Hepatocyte (in vitro differentiated cells): ENCODE measurements around the gene MMS19. TPM values are rescaled to one million over a fixed set of nuclear protein-coding genes. Genes with fewer than 3 reads are reported as not detected.

Experiments
- DNase-seq: peaks from one replicate; pipeline ENCODE4 v3.0.0-alpha.2; 2016; ENCODE audit warnings: low spot score
- H2AFZ ChIP-seq: fragments of 200-600 bp; sonication (generic); 2 replicates; pipeline ENCODE4 v1.6.0; 2016; ENCODE audit warnings: antibody characterized with exemption, mild to moderate bottlenecking
- H3K27ac ChIP-seq: fragments of 200-600 bp; sonication (generic); 2 replicates; pipeline ENCODE4 v1.5.1; 2016; ENCODE audit warnings: mild to moderate bottlenecking
- H3K27me3 ChIP-seq: fragments of 200-600 bp; sonication (generic); 2 replicates; pipeline ENCODE4 v1.6.1; 2016
- H3K36me3 ChIP-seq: fragments of 200-600 bp; sonication (generic); replicated peaks from 2 replicates; pipeline ENCODE4 v1.5.1; 2016; ENCODE audit warnings: low read depth; ENCODE audit not compliant: insufficient read depth
- H3K4me1 ChIP-seq: fragments of 200-600 bp; sonication (generic); 2 replicates; pipeline ENCODE4 v1.5.1; 2016; ENCODE audit warnings: mild to moderate bottlenecking, moderate library complexity; ENCODE audit not compliant: insufficient read depth
- H3K4me2 ChIP-seq: fragments of 200-600 bp; sonication (generic); 2 replicates; pipeline ENCODE4 v1.6.0; 2016
- H3K4me3 ChIP-seq: fragments of 200-600 bp; sonication (generic); 2 replicates; pipeline ENCODE4 v1.5.1; 2016; ENCODE audit warnings: mild to moderate bottlenecking
- H3K79me2 ChIP-seq: fragments of 200-600 bp; sonication (generic); 2 replicates; pipeline ENCODE4 v1.6.0; 2017; ENCODE audit warnings: mild to moderate bottlenecking
- H3K9me2 ChIP-seq: fragments of 200-600 bp; sonication (generic); replicated peaks from 2 replicates; pipeline ENCODE4 v1.6.0; 2017; ENCODE audit warnings: mild to moderate bottlenecking; ENCODE audit not compliant: insufficient read depth
- H3K9me3 ChIP-seq: fragments of 200-600 bp; sonication (generic); 2 replicates; pipeline ENCODE4 v1.5.1; 2016; ENCODE audit warnings: low read depth, mild to moderate bottlenecking
- H4K20me1 ChIP-seq: fragments of 200-600 bp; sonication (generic); 2 replicates; pipeline ENCODE4 v1.6.0; 2016; ENCODE audit warnings: mild to moderate bottlenecking; ENCODE audit not compliant: insufficient read depth, poor library complexity, severe bottlenecking
- EZH2 ChIP-seq: fragments of 200-600 bp; sonication (generic); IDR thresholded peaks from 2 replicates; pipeline ENCODE4 v1.6.1; 2016; ENCODE audit warnings: antibody characterized with exemption, mild to moderate bottlenecking, borderline replicate concordance
- EZH2phosphoT487 ChIP-seq: fragments of 200-600 bp; sonication (generic); IDR thresholded peaks from one replicate; pipeline ENCODE4 v1.6.1; 2018; ENCODE audit warnings: antibody characterized with exemption, mild to moderate bottlenecking, low read depth, moderate library complexity; ENCODE audit not compliant: unreplicated experiment, severe bottlenecking
- WGBS: methylation state at CpG from one replicate; pipeline ENCODE4 v1.1.6; 2016; ENCODE audit warnings: low lambda C conversion rate; ENCODE audit errors: missing lambda C conversion rate; 5-methylcytosine and 5-hydroxymethylcytosine counted together
- polyA plus RNA-seq: library from polyadenylated mRNA; unstranded; fragments of >200 nt; fragmentation: Nextera tagmentation; extraction: Ambion mirVana; gene quantifications from 2 replicates; pipeline ENCODE4 v1.2.1, GENCODE V29; 2016
- total RNA-seq: library from RNA; depleted of rRNA; stranded (reverse); fragments of >200 nt; gene quantifications from 2 replicates; pipeline ENCODE4 v1.2.3, GENCODE V29; 2014
- TF ChIP-seq, protein P1 (sequence below): fragments of 200-600 bp; sonication (generic); IDR thresholded peaks from 2 replicates; pipeline ENCODE4 v1.5.1; 2016; ENCODE audit warnings: antibody characterized with exemption, mild to moderate bottlenecking; ENCODE audit not compliant: poor library complexity

The MMS19 gene, protein sequence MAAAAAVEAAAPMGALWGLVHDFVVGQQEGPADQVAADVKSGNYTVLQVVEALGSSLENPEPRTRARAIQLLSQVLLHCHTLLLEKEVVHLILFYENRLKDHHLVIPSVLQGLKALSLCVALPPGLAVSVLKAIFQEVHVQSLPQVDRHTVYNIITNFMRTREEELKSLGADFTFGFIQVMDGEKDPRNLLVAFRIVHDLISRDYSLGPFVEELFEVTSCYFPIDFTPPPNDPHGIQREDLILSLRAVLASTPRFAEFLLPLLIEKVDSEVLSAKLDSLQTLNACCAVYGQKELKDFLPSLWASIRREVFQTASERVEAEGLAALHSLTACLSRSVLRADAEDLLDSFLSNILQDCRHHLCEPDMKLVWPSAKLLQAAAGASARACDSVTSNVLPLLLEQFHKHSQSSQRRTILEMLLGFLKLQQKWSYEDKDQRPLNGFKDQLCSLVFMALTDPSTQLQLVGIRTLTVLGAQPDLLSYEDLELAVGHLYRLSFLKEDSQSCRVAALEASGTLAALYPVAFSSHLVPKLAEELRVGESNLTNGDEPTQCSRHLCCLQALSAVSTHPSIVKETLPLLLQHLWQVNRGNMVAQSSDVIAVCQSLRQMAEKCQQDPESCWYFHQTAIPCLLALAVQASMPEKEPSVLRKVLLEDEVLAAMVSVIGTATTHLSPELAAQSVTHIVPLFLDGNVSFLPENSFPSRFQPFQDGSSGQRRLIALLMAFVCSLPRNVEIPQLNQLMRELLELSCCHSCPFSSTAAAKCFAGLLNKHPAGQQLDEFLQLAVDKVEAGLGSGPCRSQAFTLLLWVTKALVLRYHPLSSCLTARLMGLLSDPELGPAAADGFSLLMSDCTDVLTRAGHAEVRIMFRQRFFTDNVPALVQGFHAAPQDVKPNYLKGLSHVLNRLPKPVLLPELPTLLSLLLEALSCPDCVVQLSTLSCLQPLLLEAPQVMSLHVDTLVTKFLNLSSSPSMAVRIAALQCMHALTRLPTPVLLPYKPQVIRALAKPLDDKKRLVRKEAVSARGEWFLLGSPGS
- total RNA-seq = 68.6 and 73.6 TPM in 2 replicates
- 58.4 and 59.8 TPM in 2 replicates for polyA plus RNA-seq

DNA sequence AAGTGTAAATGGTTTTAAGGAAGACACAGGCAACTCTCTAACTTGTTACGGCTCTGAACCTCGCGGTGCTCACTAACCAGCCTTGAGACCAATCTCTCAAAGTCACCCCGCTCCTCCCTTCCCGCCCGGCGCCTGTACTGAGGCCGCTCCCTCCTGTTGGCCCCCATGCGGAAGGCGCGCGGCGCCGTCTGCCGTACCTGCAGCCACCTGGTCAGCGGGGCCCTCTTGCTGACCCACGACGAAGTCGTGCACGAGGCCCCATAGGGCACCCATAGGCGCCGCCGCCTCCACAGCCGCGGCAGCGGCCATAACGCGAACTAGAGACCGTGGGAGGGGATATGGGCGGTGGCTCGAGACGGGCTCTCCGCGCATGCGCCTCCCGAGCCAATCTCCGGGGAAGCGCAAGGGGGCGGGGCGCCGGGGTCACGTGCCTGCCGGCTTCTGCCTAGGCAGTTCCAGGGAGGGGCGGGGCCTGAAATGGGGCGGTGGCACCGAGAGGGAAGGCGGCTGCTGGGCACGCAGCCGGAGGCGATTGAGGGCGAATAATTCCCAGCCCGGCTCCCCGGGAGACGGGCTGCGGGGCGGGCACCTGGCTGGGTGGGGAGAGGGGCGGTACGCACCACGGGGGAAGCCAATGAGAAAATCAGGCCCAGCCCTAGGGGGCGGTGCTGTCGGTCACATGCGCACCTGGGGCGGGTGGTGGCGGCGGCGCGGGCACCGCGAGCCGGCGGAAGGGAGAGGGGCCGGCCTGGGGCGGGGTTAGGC lies at the start of gene MMS19:
Gene MMS19, minus strand, starts transcription at position 347 of the 765 bp plus-strand sequence. Its CDS starts 38 bp downstream, at position 309.
- Histone ChIP-seq H2AFZ (peak within 1 kb of the TSS; percentile 83), H3K4me1 (peaks cover 28% of the 10 kb centered on the region), H3K9me3 (no peaks in the 10 kb centered on the region), H3K79me2 (peaks cover 74% of the 10 kb centered on the region), H3K36me3 (no peaks in the 10 kb centered on the region), H3K27ac (peak within 1 kb of the TSS; percentile 92), H3K4me2 (peak within 1 kb of the TSS; percentile 90), H3K4me3 (peak within 1 kb of the TSS; percentile 76), H3K9me2 (no peaks in the 10 kb centered on the region), H3K27me3 (no peaks in the 10 kb centered on the region), H4K20me1 (peaks cover 39% of the 10 kb centered on the region)
- DNase-seq = peak; percentile 100
- under 1% methylated on average over 33 of the region's 73 CpGs for WGBS
- TF ChIP-seq, protein P1, sequence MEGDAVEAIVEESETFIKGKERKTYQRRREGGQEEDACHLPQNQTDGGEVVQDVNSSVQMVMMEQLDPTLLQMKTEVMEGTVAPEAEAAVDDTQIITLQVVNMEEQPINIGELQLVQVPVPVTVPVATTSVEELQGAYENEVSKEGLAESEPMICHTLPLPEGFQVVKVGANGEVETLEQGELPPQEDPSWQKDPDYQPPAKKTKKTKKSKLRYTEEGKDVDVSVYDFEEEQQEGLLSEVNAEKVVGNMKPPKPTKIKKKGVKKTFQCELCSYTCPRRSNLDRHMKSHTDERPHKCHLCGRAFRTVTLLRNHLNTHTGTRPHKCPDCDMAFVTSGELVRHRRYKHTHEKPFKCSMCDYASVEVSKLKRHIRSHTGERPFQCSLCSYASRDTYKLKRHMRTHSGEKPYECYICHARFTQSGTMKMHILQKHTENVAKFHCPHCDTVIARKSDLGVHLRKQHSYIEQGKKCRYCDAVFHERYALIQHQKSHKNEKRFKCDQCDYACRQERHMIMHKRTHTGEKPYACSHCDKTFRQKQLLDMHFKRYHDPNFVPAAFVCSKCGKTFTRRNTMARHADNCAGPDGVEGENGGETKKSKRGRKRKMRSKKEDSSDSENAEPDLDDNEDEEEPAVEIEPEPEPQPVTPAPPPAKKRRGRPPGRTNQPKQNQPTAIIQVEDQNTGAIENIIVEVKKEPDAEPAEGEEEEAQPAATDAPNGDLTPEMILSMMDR = no peak
- TF ChIP-seq EZH2phosphoT487 (no peak), EZH2 (no peak)

DNA sequence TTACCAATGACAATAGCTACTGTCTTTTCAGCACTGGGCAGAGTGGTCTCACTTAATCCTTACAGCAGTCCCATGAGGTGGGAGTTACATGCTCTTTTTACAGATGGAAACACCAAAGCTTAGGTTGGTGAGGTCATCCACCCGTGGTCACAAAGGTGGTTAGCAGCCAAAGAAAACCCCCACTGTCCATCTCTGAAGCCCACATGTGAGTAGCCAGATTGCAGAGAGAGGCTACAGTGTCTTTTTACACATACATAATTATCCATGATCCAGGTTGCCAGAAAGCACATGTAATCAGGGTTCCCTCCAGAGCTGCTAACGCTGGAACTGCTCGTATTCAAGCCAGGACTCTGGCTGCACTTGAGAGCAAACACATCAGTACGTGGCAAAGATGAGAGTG lies 49.7 kb upstream of the MMS19 start:
- Histone ChIP-seq H3K4me2 (no peak overlapping the region), H3K36me3 (no peaks in the 10 kb centered on the region), H3K9me3 (no peaks in the 10 kb centered on the region), H3K27me3 (no peaks in the 10 kb centered on the region), H4K20me1 (peaks cover 4% of the 10 kb centered on the region), H2AFZ (no peak overlapping the region), H3K4me1 (peaks cover 17% of the 10 kb centered on the region), H3K9me2 (no peaks in the 10 kb centered on the region), H3K4me3 (no peak overlapping the region), H3K27ac (no peak overlapping the region), H3K79me2 (peaks cover 15% of the 10 kb centered on the region)
- TF ChIP-seq EZH2phosphoT487 = no peak
- TF ChIP-seq, protein P1 = no peak
- TF ChIP-seq EZH2 = no peak
- DNase-seq = no peak
- WGBS = 77% methylated on average over 4 of the region's 4 CpGs

DNA sequence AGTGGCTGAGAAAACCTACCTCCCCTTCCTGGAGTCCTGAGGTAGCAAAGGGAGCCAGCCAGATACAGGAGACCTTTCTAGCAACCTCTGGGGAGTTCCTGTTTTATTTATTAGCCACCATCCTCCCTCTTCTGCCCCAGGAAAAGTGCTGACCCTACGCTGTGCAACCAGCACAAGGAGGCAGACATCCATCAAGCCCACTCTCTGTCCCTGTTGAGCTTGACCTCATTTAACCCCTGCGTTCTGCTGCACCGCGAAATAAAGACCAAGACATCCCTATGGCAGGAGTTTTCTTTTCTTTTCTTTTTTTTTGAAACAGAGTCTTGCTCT lies 49.0 kb upstream of the MMS19 start:
- H3K4me1 ChIP-seq = peaks cover 25% of the 10 kb centered on the region
- no peaks in the 10 kb centered on the region for H3K9me2 ChIP-seq
- DNase-seq = no peak
- no peaks in the 10 kb centered on the region for H3K27me3 ChIP-seq
- H3K27ac ChIP-seq = no peak overlapping the region
- no peaks in the 10 kb centered on the region for H3K9me3 ChIP-seq
- no peaks in the 10 kb centered on the region for H3K36me3 ChIP-seq
- H3K4me2 ChIP-seq = no peak overlapping the region
- TF ChIP-seq EZH2phosphoT487 = no peak
- TF ChIP-seq, protein P1 = no peak
- no peak for TF ChIP-seq EZH2
- no peak overlapping the region for H2AFZ ChIP-seq
- no peak overlapping the region for H3K4me3 ChIP-seq
- H4K20me1 ChIP-seq = peaks cover 4% of the 10 kb centered on the region
- H3K79me2 ChIP-seq = peaks cover 12% of the 10 kb centered on the region
- WGBS = 90% methylated on average over 4 of the region's 4 CpGs
